ENCODE data around the gene TCF12. TPM values are rescaled to one million over a fixed set of nuclear protein-coding genes. Genes with fewer than 3 reads are reported as not detected.

TCF12 gene
- total RNA-seq, 1 experiment from 2014 or later = 102 TPM

GRCh38 chr15:57327985-57328471 is 409.6 kb downstream of the TCF12 start:
- DNase-seq (ENCODE audit: low read depth, low spot score) (no peak), ATAC-seq (no peak)
- CTCF ChIA-PET = no interaction called here
- no TSS peak for BruUV-seq (replicated peaks)
- Histone ChIP-seq H3K4me1 (ENCODE audit: control insufficient read depth, insufficient read depth, low read length) (no peaks in the 10 kb centered on the region), H3K36me3 (ENCODE audit: control insufficient read depth, insufficient read depth, low read length) (no peaks in the 10 kb centered on the region), H3K4me3 (ENCODE audit: low read depth in 2 of 2, low read length in 2 of 2) (no peak overlapping the region), H3K9me3 (ENCODE audit: control insufficient read depth, insufficient read depth, low read depth, low read length) (no peaks in the 10 kb centered on the region), H3K27me3 (ENCODE audit: control insufficient read depth, insufficient read depth, low read length) (0 out of 2 replicates have a peak, but pooled peaks cover 3% of the 10 kb centered on the region), H3K27ac (ENCODE audit: low read length) (no peak overlapping the region)
- POLR2A ChIA-PET = no interaction called here
- intact Hi-C loops (cut with micrococcal nuclease; ENCODE audit: unreplicated experiment) (no loop called here), in situ Hi-C loops (cut with HindIII; ENCODE audit: low pct_unique_long_range_greater_than_20kb, low sequenced_read_pairs) (no loop called here)
- TF ChIP-seq POLR2AphosphoS5 (IDR thresholded peaks at IDR 0.05; ENCODE audit: low read depth, low read length) = no peak
- TF ChIP-seq SIN3A (IDR thresholded peaks at IDR 0.05; ENCODE audit: borderline replicate concordance, insufficient read depth, low read depth, low read length) = no peak
- TF ChIP-seq, protein P1, sequence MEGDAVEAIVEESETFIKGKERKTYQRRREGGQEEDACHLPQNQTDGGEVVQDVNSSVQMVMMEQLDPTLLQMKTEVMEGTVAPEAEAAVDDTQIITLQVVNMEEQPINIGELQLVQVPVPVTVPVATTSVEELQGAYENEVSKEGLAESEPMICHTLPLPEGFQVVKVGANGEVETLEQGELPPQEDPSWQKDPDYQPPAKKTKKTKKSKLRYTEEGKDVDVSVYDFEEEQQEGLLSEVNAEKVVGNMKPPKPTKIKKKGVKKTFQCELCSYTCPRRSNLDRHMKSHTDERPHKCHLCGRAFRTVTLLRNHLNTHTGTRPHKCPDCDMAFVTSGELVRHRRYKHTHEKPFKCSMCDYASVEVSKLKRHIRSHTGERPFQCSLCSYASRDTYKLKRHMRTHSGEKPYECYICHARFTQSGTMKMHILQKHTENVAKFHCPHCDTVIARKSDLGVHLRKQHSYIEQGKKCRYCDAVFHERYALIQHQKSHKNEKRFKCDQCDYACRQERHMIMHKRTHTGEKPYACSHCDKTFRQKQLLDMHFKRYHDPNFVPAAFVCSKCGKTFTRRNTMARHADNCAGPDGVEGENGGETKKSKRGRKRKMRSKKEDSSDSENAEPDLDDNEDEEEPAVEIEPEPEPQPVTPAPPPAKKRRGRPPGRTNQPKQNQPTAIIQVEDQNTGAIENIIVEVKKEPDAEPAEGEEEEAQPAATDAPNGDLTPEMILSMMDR (IDR thresholded peaks at IDR 0.05) = no peak
- no peak for TF ChIP-seq TCF7L2 (IDR thresholded peaks at IDR 0.05; ENCODE audit: low read depth, low read length)
- no peak for TF ChIP-seq REST (IDR thresholded peaks at IDR 0.05; ENCODE audit: insufficient read depth in 1 of 2, low read depth in 2 of 2, low read length in 1 of 2)

DNA sequence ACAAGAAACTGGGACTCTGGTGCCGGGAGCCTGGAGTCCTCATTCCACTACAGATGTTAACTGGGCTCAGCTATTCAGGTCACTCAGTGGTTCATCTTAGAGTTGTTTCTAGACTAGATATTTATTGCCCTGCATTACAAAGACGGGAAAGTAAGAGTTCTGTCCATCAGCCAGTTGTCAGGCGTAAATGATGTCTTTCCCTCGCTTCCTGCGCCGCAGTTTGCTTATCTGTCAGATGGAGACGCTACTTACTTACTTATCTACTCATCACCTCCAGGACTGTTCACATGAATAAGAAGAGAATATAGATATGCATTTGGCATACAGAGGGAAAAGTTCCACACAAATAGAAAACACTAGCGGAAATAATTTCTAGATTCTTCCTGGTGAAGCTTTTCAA is 410.0 kb downstream of the TCF12 start:
- TF ChIP-seq SIN3A (IDR thresholded peaks at IDR 0.05; ENCODE audit: borderline replicate concordance, insufficient read depth, low read depth, low read length) (no peak), REST (IDR thresholded peaks at IDR 0.05; ENCODE audit: insufficient read depth in 1 of 2, low read depth in 2 of 2, low read length in 1 of 2) (no peak), POLR2AphosphoS5 (IDR thresholded peaks at IDR 0.05; ENCODE audit: low read depth, low read length) (no peak), TCF7L2 (IDR thresholded peaks at IDR 0.05; ENCODE audit: low read depth, low read length) (no peak)
- TF ChIP-seq, protein P1 (IDR thresholded peaks at IDR 0.05) = no peak
- no peaks in the 10 kb centered on the region for H3K4me1 ChIP-seq (ENCODE audit: control insufficient read depth, insufficient read depth, low read length)
- ChIA-PET POLR2A (no interaction called here), CTCF (no interaction called here)
- intact Hi-C loops (cut with micrococcal nuclease; ENCODE audit: unreplicated experiment) = no loop called here
- ATAC-seq = no peak
- no peak for DNase-seq (ENCODE audit: low read depth, low spot score)
- no peak overlapping the region for H3K4me3 ChIP-seq (ENCODE audit: low read depth in 2 of 2, low read length in 2 of 2)
- 0 out of 2 replicates have a peak, but pooled peaks cover 3% of the 10 kb centered on the region for H3K27me3 ChIP-seq (ENCODE audit: control insufficient read depth, insufficient read depth, low read length)
- BruUV-seq (replicated peaks) = no TSS peak
- H3K27ac ChIP-seq (ENCODE audit: low read length) = no peak overlapping the region
- in situ Hi-C loops (cut with HindIII; ENCODE audit: low pct_unique_long_range_greater_than_20kb, low sequenced_read_pairs) = no loop called here
- no peaks in the 10 kb centered on the region for H3K36me3 ChIP-seq (ENCODE audit: control insufficient read depth, insufficient read depth, low read length)
- no peaks in the 10 kb centered on the region for H3K9me3 ChIP-seq (ENCODE audit: control insufficient read depth, insufficient read depth, low read depth, low read length)
